Right lobe of liver (tissue), 6 donors: Measurements from ENCODE around the gene BACH1. TPM values are rescaled to one million over a fixed set of nuclear protein-coding genes. Genes with fewer than 3 reads are reported as not detected.

Source experiments
- ATAC-seq, 4 donors: fragments of 200-7000 bp; cut with Tn5 transposase; one replicate each; pipeline ENCODE4 v1.9.1; 2020; ENCODE audit warnings: mild to moderate bottlenecking in 4 of 4, moderate library complexity in 4 of 4
- DNase-seq, 3 donors: peaks; one replicate each; pipeline ENCODE4 v3.0.0-alpha.2; 2020
- H3K27ac ChIP-seq, 3 donors: fragments of 200-600 bp; one replicate each; pipeline ENCODE4 v1.8.0; 2022
- H3K27me3 ChIP-seq, 2 donors: fragments of 200-600 bp; one replicate each; pipeline ENCODE4 v1.8.0; 2022
- H3K36me3 ChIP-seq, 4 donors: fragments of 200-600 bp; sonication (generic) in 1 of 4; one replicate each; pipeline versions ENCODE4 v1.5.1 to v1.8.0; 2017 to 2022; ENCODE audit warnings: control low read depth in 1 of 4
- H3K4me1 ChIP-seq, 4 donors: fragments of 200-600 bp; sonication (generic) in 1 of 4; one replicate each; pipeline versions ENCODE4 v1.5.1 to v1.8.0; 2017 to 2022; ENCODE audit warnings: control low read depth in 1 of 4
- H3K4me3 ChIP-seq, 3 donors: fragments of 200-600 bp; one replicate each; pipeline ENCODE4 v1.8.0; 2022
- H3K9me3 ChIP-seq, 4 donors: fragments of 200-600 bp; sonication (generic) in 1 of 4; one replicate each; pipeline versions ENCODE4 v1.5.1 to v1.8.0; 2017 to 2022; ENCODE audit warnings: control low read depth in 1 of 4
- POLR2A ChIP-seq: fragments of 450-650 bp; IDR thresholded peaks from one replicate; pipeline ENCODE4 v1.6.1; 2017; ENCODE audit warnings: antibody characterized with exemption, mild to moderate bottlenecking
- WGBS: methylation state at CpG from one replicate; pipeline ENCODE4 v1.1.6; 2018; ENCODE audit warnings: low coverage, low lambda C conversion rate; ENCODE audit not compliant: insufficient coverage; ENCODE audit errors: missing lambda C conversion rate; 5-methylcytosine and 5-hydroxymethylcytosine counted together
- intact Hi-C, 2 donors: fragments of 100-400 bp; cut with DNase I; formaldehyde crosslinking; loops; one replicate each; pipeline versions ENCODE4 v1.11.2 to v1.14.1; 2022
- total RNA-seq, 6 experiments: library from RNA; depleted of rRNA in 2 of 6; stranded (reverse); fragments of >200 nt in 2 of 6; fragmentation: NEBNext Ultra II Directional in 3 of 6; extraction: Animal tissue kit (Norgen Biotek cat#: 25700) in 3 of 6; gene quantifications; one replicate each; pipeline versions ENCODE4 v1.1.0 to v1.2.4, GENCODE V29; 2016 to 2023
- TF ChIP-seq, protein P1 (sequence below), 4 donors: fragments of 200-600 bp in 3 of 4; fragments of 450-650 bp in 1 of 4; IDR thresholded peaks; one replicate each; pipeline versions ENCODE4 v1.5.1 to v1.8.0; 2016 to 2022; ENCODE audit warnings: antibody characterized with exemption in 4 of 4, mild to moderate bottlenecking in 2 of 4
- donor health status: DM: no; HTN: yes; CAD: no.
- donor health status: DM: no; HTN: no; CAD: no.
- donor health status: DM: no; HTN: no; CAD: no.
- donor health status: DM: no; HTN: yes; CAD: no.
- donor health status: DM: no; HTN: yes; CAD: no.

Gene BACH1
- total RNA-seq, 6 experiments from 2014 or later: 22.7 to 57.5 (median 27.2) TPM

DNA sequence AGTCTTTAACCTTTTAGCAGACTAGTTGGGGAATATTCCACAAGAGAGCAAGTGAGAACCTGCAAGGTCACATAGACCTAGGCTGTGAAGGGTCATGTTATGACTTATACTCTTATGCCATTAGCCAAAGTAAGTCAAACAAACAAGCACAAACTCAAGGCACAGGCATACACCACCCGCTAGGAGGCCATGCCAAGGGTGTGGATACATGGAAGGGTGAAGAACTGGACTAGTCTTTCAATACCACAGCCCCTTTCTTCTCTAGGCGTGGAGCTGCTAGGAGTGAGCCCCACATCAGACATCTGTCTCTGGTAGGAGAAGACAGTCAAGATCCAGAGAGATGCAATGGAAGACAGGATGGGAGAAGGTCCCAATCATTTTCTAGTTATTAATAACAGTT is 68.6 kb downstream of the BACH1 start:
- Histone ChIP-seq H3K27ac (no peak overlapping the region), H3K4me1 (no peaks in the 10 kb centered on the region), H3K4me3 (no peak overlapping the region), H3K27me3 (no peaks in the 10 kb centered on the region), H3K36me3 (no peaks in the 10 kb centered on the region), H3K9me3 (no peaks in the 10 kb centered on the region)
- TF ChIP-seq, protein P1, sequence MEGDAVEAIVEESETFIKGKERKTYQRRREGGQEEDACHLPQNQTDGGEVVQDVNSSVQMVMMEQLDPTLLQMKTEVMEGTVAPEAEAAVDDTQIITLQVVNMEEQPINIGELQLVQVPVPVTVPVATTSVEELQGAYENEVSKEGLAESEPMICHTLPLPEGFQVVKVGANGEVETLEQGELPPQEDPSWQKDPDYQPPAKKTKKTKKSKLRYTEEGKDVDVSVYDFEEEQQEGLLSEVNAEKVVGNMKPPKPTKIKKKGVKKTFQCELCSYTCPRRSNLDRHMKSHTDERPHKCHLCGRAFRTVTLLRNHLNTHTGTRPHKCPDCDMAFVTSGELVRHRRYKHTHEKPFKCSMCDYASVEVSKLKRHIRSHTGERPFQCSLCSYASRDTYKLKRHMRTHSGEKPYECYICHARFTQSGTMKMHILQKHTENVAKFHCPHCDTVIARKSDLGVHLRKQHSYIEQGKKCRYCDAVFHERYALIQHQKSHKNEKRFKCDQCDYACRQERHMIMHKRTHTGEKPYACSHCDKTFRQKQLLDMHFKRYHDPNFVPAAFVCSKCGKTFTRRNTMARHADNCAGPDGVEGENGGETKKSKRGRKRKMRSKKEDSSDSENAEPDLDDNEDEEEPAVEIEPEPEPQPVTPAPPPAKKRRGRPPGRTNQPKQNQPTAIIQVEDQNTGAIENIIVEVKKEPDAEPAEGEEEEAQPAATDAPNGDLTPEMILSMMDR (IDR thresholded peaks at IDR 0.05): no peak
- no peak for TF ChIP-seq POLR2A
- ATAC-seq (no peak), DNase-seq (no peak)
- 80% methylated on average over 1 of the region's 2 CpGs for WGBS
- intact Hi-C loops: no loop called here

DNA sequence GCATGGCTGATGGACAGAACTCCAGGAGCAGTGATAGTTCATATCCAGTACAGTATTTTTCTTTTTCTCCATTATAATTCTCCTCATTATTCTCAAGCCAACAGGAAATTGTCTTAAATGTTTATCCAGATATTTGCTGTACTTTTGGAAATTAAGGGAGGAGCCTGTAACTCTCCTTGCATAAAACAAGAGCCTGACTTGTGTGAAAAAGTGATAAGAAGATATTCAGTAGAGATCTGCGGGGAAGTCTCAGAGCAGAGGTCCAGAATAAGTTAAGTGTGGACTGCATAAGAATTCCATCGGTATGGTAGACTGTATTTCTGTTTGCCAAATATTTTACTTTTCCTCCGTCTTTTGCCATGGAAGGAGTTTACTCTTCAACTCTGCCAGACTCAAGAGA is 70.2 kb downstream of the BACH1 start:
- no peak for TF ChIP-seq POLR2A
- TF ChIP-seq, protein P1 (IDR thresholded peaks at IDR 0.05): no peak
- intact Hi-C loops: no loop called here
- WGBS: 88% methylated on average over 3 of the region's 3 CpGs
- Histone ChIP-seq H3K4me3 (no peak overlapping the region), H3K4me1 (no peaks in the 10 kb centered on the region), H3K27ac (no peak overlapping the region), H3K27me3 (no peaks in the 10 kb centered on the region), H3K9me3 (no peaks in the 10 kb centered on the region), H3K36me3 (no peaks in the 10 kb centered on the region)
- no peak for DNase-seq
- no peak for ATAC-seq

DNA sequence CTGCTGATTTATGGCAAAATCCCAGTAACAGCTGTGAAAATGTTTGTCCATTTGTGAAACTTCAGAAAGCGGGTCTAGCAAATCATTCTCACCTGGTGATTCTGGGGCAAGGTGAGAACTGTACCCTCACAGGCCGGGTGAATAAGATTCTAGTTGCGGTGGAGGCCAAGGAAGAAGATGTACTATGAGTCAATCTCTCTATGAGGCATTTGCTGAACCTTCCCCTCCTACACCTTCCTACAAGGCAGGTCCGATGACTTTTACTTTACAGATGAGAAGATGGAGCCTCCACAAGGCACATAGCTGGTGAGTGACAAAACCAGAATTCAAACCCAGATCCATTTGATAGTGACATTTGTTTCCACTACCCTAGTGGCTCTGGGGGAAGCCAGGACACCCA is 72.7 kb downstream of the BACH1 start:
- no peak overlapping the region for H3K4me3 ChIP-seq
- no peak for TF ChIP-seq POLR2A
- TF ChIP-seq, protein P1 (IDR thresholded peaks at IDR 0.05): no peak
- H3K4me1 ChIP-seq: no peaks in the 10 kb centered on the region
- ATAC-seq (no peak), DNase-seq (no peak)
- no peaks in the 10 kb centered on the region for H3K9me3 ChIP-seq
- intact Hi-C loops: loop anchor here (5.0 to 10.0 kb wide), 3 partner anchors 207 to 279 kb away; no protein-coding TSS in a partner anchor
- H3K27me3 ChIP-seq: no peaks in the 10 kb centered on the region
- no peaks in the 10 kb centered on the region for H3K36me3 ChIP-seq
- H3K27ac ChIP-seq: no peak overlapping the region
- WGBS: 92% methylated on average over 4 of the region's 4 CpGs

DNA sequence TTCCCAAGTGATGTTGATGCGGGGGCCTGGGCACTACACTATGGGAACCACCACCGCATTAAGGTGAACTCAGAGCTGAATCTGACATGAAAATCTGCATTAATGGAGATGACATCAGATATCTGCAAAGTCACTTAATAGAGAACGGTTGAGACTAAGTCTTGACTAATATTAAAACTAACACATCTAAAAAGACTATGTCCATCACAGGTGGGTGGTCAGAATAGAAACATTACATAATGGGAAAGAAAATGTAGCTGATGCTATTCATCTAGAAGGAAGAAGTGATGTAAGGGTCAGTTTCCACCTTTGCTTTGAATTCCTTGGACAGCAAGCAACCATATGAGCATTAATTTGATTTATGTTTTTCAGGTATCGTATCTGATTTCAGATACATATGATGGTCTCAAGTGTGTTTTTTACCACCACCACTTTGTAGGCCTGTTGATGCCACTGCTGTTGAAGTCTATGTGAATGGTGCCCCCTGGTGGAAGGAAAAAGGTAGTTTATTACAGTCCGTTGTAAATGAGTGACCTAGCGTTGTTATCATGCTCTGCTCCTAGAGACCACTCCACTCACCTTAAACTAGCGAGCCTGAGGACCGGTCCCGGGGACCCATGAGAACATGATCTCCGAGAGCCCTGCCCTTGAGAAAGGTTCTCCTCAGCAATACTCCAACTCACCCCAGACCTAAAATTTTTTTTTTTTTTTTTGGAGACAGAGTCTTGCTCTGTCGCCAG is 73.5 kb downstream of the BACH1 start:
- 29% methylated on average over 10 of the region's 11 CpGs for WGBS
- no peak overlapping the region for H3K4me3 ChIP-seq
- no peaks in the 10 kb centered on the region for H3K9me3 ChIP-seq
- no peaks in the 10 kb centered on the region for H3K4me1 ChIP-seq
- peak in 1 of 3 donors; percentile 58 for DNase-seq
- no peaks in the 10 kb centered on the region for H3K36me3 ChIP-seq
- no peak overlapping the region for H3K27ac ChIP-seq
- no peaks in the 10 kb centered on the region for H3K27me3 ChIP-seq
- TF ChIP-seq POLR2A: no peak
- TF ChIP-seq, protein P1 (IDR thresholded peaks at IDR 0.05): peak; percentile 72 to 89 (median 76)
- intact Hi-C loops: loop anchor here (5.0 to 10.0 kb wide), 3 partner anchors 207 to 280 kb away; no protein-coding TSS in a partner anchor
- ATAC-seq: peak; percentile 91 to 95 (median 92)
